Esophagus squamous epithelium (tissue), 4 donors: Measurements from ENCODE around the gene MADD.

Source experiments
- CTCF ChIP-seq, 6 experiments: fragments of 450-650 bp in 4 of 6; fragments of 200-600 bp in 2 of 6; sonication (generic) in 2 of 6; IDR thresholded peaks; one replicate each; pipeline ENCODE4 v1.5.1; 2016 to 2019; ENCODE audit warnings: antibody characterized with exemption in 6 of 6, mild to moderate bottlenecking in 4 of 6, moderate library complexity in 4 of 6
- POLR2A ChIP-seq, 4 donors: fragments of 450-650 bp; IDR thresholded peaks; one replicate each; pipeline ENCODE4 v1.6.1; 2017; ENCODE audit warnings: antibody characterized with exemption in 4 of 4, mild to moderate bottlenecking in 4 of 4, moderate library complexity in 3 of 4

- TF ChIP-seq CTCF (IDR thresholded peaks at IDR 0.05) (no peak), POLR2A (IDR thresholded peaks at IDR 0.05) (no peak)
Measured at GRCh38 chr11:47332791-47333525, 63.0 kb downstream of the MADD start.
